ENCODE measurements around the gene TMPRSS3. TPM values are rescaled to one million over a fixed set of nuclear protein-coding genes. Genes with fewer than 3 reads are reported as not detected.

The TMPRSS3 gene
- total and polyA plus RNA-seq, 9 of the 15 experiments (the other 6 are each of a cell fraction or from before 2014, with no cell fraction given): 0.07 TPM; not detected in 8

- TF ChIP-seq ZBTB49 (CRISPR knock-in tag; IDR thresholded peaks at IDR 0.05; ENCODE audit: borderline replicate concordance) (no peak), LEF1 (IDR thresholded peaks at IDR 0.05) (no peak), ZBTB26 (CRISPR knock-in tag; IDR thresholded peaks at IDR 0.05) (no peak), AFF1 (IDR thresholded peaks at IDR 0.05; ENCODE audit: low read depth in 1 of 2, partially characterized antibody in 2 of 2) (no peak), HDAC8 (tag; IDR thresholded peaks at IDR 0.05) (no peak), THRAP3 (IDR thresholded peaks at IDR 0.05; ENCODE audit: borderline replicate concordance) (no peak), MLX (CRISPR knock-in tag; conservative IDR thresholded peaks at IDR 0.05) (no peak)
These were observed 17.2 kb upstream of the TMPRSS3 start (continued) for GRCh38 chr21:42413093-42413492.
